K562 (cell line): ENCODE data around the gene ADGRG1. TPM values are rescaled to one million over a fixed set of nuclear protein-coding genes. Genes with fewer than 3 reads are reported as not detected.

Experiments
- CEBPB ChIP-seq: fragments of 450-650 bp; IDR thresholded peaks from 2 replicates; pipeline ENCODE4 v1.6.1; 2016; ENCODE audit warnings: missing genetic modification characterization, missing compliant biosample characterization
- CTBP1 ChIP-seq: fragments of 450-650 bp; IDR thresholded peaks from 2 replicates; pipeline ENCODE4 v1.6.1; 2016; ENCODE audit warnings: borderline replicate concordance
- FOXP1 ChIP-seq: sonication (generic); formaldehyde crosslinking; IDR thresholded peaks from 2 replicates; pipeline ENCODE4 v1.8.0; 2022; ENCODE audit warnings: mild to moderate bottlenecking, missing genetic modification reagents
- GATA2 ChIP-seq: sonication (generic); formaldehyde crosslinking; IDR thresholded peaks from 2 replicates; pipeline ENCODE4 v1.4.0; 2020; ENCODE audit warnings: mild to moderate bottlenecking, missing genetic modification reagents
- KAT7 ChIP-seq: sonication (generic); formaldehyde crosslinking; IDR thresholded peaks from 2 replicates; pipeline ENCODE4 v1.8.0; 2022; ENCODE audit warnings: missing genetic modification reagents, mild to moderate bottlenecking, borderline replicate concordance
- LARP7 ChIP-seq: fragments of 450-650 bp; IDR thresholded peaks from 2 replicates; pipeline ENCODE4 v1.6.1; 2016
- MYC ChIP-seq, 2 experiments: fragments of 250-450 bp in 1 of 2; sonication (Bioruptor Pico) in 1 of 2; IDR thresholded peaks; 2 replicates each; pipeline versions ENCODE4 v1.5.1 to v1.6.1; 2012 to 2021; ENCODE audit warnings: low read depth in 2 of 2, borderline replicate concordance in 1 of 2, improper control_type of control experiment in 1 of 2, low read length in 1 of 2, mild to moderate bottlenecking in 1 of 2, moderate library complexity in 1 of 2
- NFE2L1 ChIP-seq: fragments of 450-650 bp; IDR thresholded peaks from 2 replicates; pipeline ENCODE4 v1.6.1; 2016; ENCODE audit warnings: missing genetic modification characterization, low read depth, mild to moderate bottlenecking, missing compliant biosample characterization, moderate library complexity, borderline replicate concordance
- NONO ChIP-seq, 2 experiments: fragments of 200-400 bp in 1 of 2; fragments of 450-650 bp in 1 of 2; formaldehyde crosslinking in 1 of 2; IDR thresholded peaks; 2 replicates each; pipeline ENCODE4 v1.6.1; 2017; ENCODE audit warnings: low read depth in 2 of 2, mild to moderate bottlenecking in 2 of 2, moderate library complexity in 2 of 2, low read length in 1 of 2
- RBM25 ChIP-seq: fragments of 200-400 bp; formaldehyde crosslinking; IDR thresholded peaks from 2 replicates; pipeline ENCODE4 v1.6.1; 2018; ENCODE audit warnings: low read length, low read depth, moderate library complexity; ENCODE audit not compliant: severe bottlenecking
- SMARCA5 ChIP-seq: fragments of 450-650 bp; IDR thresholded peaks from 2 replicates; pipeline ENCODE4 v1.6.1; 2016
- TCF7 ChIP-seq: sonication (generic); IDR thresholded peaks from 2 replicates; pipeline ENCODE4 v1.6.1; 2016; ENCODE audit warnings: antibody characterized with exemption, borderline replicate concordance
- YBX1 ChIP-seq: fragments of 450-650 bp; IDR thresholded peaks from 2 replicates; pipeline ENCODE4 v1.7.1; 2016; ENCODE audit warnings: mild to moderate bottlenecking
- ZNF140 ChIP-seq: fragments of 250-450 bp; sonication (Bioruptor Pico); IDR thresholded peaks from 2 replicates; pipeline ENCODE4 v1.8.0; 2021; ENCODE audit warnings: moderate library complexity, mild to moderate bottlenecking, inconsistent platforms
- ZNF316 ChIP-seq: fragments of 450-650 bp; IDR thresholded peaks from 2 replicates; pipeline ENCODE4 v1.6.1; 2016
- ZNF717 ChIP-seq: fragments of 250-450 bp; sonication (Bioruptor Pico); IDR thresholded peaks from 2 replicates; pipeline ENCODE4 v1.5.0; 2021
- ZNF79 ChIP-seq: fragments of 250-450 bp; sonication (Bioruptor Pico); IDR thresholded peaks from 2 replicates; pipeline ENCODE4 v1.4.0; 2020; ENCODE audit warnings: low read depth, mild to moderate bottlenecking, moderate library complexity
- polyA plus RNA-seq, 8 experiments: library from polyadenylated mRNA; depleted of rRNA in 4 of 8; stranded (reverse) in 5 of 8; unstranded in 3 of 8; fragments of >200 nt; fragmentation: Nextera tagmentation in 2 of 8; fragmentation: Illumina TruSeq in 1 of 8; extraction: Ambion mirVana in 2 of 8; extraction: Trizol in 1 of 8; gene quantifications; 2 replicates each; pipeline versions ENCODE4 v1.2.1 to v1.2.3, GENCODE V29; 2011 to 2014; ENCODE audit warnings: inconsistent platforms in 1 of 8, missing spikeins in 1 of 8
- total RNA-seq, 7 experiments: library from RNA; depleted of rRNA in 6 of 7; stranded (reverse); fragments of >200 nt in 6 of 7; fragmentation: Illumina TruSeq in 2 of 7; extraction: Trizol in 2 of 7; gene quantifications; 2 replicates each; pipeline versions ENCODE4 v1.2.1 to v1.2.3, GENCODE V29; 2011 to 2021; ENCODE audit warnings: low replicate concordance in 1 of 7
- TF ChIP-seq, protein P1 (sequence below), 2 experiments: fragments of 450-650 bp in 1 of 2; sonication (generic) in 1 of 2; formaldehyde crosslinking in 1 of 2; IDR thresholded peaks in 1 of 2; conservative IDR thresholded peaks in 1 of 2; 2 replicates each; pipeline versions ENCODE4 v1.6.1 to v1.8.1; 2016 to 2023; ENCODE audit warnings: mild to moderate bottlenecking in 2 of 2, moderate library complexity in 2 of 2, inconsistent platforms in 1 of 2, missing genetic modification reagents in 1 of 2
- TF ChIP-seq, protein P2 (sequence below): fragments of 250-450 bp; sonication (Bioruptor Pico); IDR thresholded peaks from 2 replicates; pipeline ENCODE4 v1.8.0; 2021; ENCODE audit warnings: moderate library complexity, mild to moderate bottlenecking, inconsistent platforms
- TF ChIP-seq, protein P3 (sequence below): sonication (generic); formaldehyde crosslinking; IDR thresholded peaks from 2 replicates; pipeline ENCODE4 v1.5.0; 2020; ENCODE audit warnings: missing genetic modification reagents
- TF ChIP-seq, protein P4 (sequence below): fragments of 250-450 bp; sonication (Bioruptor Pico); IDR thresholded peaks from 2 replicates; pipeline ENCODE4 v1.8.0; 2022; ENCODE audit warnings: moderate library complexity, mild to moderate bottlenecking, inconsistent platforms
- TF ChIP-seq, protein P5 (sequence below): IDR thresholded peaks from 2 replicates; pipeline ENCODE4 v1.6.1; 2011; ENCODE audit warnings: borderline replicate concordance, low read depth, mild to moderate bottlenecking, moderate library complexity, low read length; ENCODE audit not compliant: insufficient read depth, poor library complexity, severe bottlenecking
- TF ChIP-seq, protein P6 (sequence below): sonication (generic); formaldehyde crosslinking; IDR thresholded peaks from 2 replicates; pipeline ENCODE4 v1.9.0; 2022; ENCODE audit warnings: mild to moderate bottlenecking, missing genetic modification reagents

ADGRG1 gene
- total and polyA plus RNA-seq, 9 of the 15 experiments (the other 6 are each of a cell fraction or from before 2014, with no cell fraction given): 0.04 to 0.31 (median 0.16) TPM; not detected in 6

DNA sequence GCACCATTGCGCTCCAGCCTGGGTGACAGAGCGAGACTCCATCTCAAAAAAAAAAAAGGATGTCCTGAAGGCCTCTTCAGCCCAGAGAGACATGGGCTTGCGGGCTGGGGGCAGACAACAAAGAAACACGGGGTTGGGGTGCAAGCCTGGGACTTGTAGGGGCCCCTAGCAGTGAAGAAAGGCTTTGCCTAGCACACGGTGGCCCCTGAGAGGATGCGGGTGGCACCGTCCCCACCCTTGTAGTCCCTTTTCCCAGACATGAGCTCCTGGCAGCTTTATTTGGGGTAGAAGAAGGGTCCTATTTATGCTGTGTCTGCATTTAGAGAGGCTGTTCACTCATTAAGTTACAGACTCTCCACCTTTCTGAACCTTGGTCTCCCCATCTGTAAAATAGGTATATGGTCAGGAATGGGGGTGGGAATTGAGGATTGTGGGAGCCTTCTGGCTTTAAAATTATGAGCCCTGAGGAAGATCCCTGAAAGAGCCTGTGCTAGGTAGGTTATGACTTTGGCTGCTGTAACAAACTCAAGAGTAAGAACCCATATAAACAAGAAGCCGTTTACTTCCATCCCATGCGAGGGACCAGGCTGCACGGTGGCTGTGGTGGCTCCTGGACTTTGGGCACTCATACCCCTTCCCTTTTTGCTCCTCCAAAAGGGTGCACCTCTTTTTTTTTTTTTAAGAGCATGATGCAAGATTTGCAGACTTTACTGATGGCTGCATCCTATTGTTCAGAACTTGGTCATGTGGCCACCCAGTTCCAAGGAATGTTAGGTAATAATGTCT lies 20.6 kb upstream of the ADGRG1 start (continued):
- TF ChIP-seq, protein P1, sequence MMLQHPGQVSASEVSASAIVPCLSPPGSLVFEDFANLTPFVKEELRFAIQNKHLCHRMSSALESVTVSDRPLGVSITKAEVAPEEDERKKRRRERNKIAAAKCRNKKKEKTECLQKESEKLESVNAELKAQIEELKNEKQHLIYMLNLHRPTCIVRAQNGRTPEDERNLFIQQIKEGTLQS (IDR thresholded peaks at IDR 0.05): peak; percentile 81
- TF ChIP-seq, protein P1 (CRISPR knock-in tag; conservative IDR thresholded peaks at IDR 0.05): no peak
- TF ChIP-seq LARP7 (no peak), KAT7 (CRISPR knock-in tag) (no peak), NFE2L1 (tag) (no peak), GATA2 (CRISPR knock-in tag) (no peak), ZNF140 (CRISPR knock-in tag) (no peak), RBM25 (peak; percentile 71), YBX1 (no peak), ZNF316 (peak; percentile 78), CEBPB (tag) (peak; percentile 77), TCF7 (no peak), NONO (IDR thresholded peaks at IDR 0.05; ENCODE audit: low read depth in 2 of 2, low read length in 1 of 2) (no peak), MYC (IDR thresholded peaks at IDR 0.05; ENCODE audit: low read depth, low read length) (0 out of 2 replicates have a peak, but pooled peaks have one; percentile 29), MYC (CRISPR knock-in tag; IDR thresholded peaks at IDR 0.05; ENCODE audit: borderline replicate concordance, low read depth) (no peak), CTBP1 (no peak), ZNF79 (CRISPR knock-in tag) (no peak), FOXP1 (CRISPR knock-in tag) (no peak), SMARCA5 (no peak), ZNF717 (CRISPR knock-in tag) (no peak)
- TF ChIP-seq, protein P2, sequence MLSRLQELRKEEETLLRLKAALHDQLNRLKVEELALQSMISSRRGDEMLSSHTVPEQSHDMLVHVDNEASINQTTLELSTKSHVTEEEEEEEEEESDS (CRISPR knock-in tag): no peak
- TF ChIP-seq, protein P3, sequence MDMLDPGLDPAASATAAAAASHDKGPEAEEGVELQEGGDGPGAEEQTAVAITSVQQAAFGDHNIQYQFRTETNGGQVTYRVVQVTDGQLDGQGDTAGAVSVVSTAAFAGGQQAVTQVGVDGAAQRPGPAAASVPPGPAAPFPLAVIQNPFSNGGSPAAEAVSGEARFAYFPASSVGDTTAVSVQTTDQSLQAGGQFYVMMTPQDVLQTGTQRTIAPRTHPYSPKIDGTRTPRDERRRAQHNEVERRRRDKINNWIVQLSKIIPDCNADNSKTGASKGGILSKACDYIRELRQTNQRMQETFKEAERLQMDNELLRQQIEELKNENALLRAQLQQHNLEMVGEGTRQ (CRISPR knock-in tag): peak; percentile 48; the same call in 1 of the 2 replicates
- TF ChIP-seq, protein P4, sequence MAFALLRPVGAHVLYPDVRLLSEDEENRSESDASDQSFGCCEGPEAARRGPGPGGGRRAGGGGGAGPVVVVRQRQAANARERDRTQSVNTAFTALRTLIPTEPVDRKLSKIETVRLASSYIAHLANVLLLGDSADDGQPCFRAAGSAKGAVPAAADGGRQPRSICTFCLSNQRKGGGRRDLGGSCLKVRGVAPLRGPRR (CRISPR knock-in tag): no peak
- TF ChIP-seq, protein P5, sequence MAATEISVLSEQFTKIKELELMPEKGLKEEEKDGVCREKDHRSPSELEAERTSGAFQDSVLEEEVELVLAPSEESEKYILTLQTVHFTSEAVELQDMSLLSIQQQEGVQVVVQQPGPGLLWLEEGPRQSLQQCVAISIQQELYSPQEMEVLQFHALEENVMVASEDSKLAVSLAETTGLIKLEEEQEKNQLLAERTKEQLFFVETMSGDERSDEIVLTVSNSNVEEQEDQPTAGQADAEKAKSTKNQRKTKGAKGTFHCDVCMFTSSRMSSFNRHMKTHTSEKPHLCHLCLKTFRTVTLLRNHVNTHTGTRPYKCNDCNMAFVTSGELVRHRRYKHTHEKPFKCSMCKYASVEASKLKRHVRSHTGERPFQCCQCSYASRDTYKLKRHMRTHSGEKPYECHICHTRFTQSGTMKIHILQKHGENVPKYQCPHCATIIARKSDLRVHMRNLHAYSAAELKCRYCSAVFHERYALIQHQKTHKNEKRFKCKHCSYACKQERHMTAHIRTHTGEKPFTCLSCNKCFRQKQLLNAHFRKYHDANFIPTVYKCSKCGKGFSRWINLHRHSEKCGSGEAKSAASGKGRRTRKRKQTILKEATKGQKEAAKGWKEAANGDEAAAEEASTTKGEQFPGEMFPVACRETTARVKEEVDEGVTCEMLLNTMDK: no peak
- TF ChIP-seq, protein P6, sequence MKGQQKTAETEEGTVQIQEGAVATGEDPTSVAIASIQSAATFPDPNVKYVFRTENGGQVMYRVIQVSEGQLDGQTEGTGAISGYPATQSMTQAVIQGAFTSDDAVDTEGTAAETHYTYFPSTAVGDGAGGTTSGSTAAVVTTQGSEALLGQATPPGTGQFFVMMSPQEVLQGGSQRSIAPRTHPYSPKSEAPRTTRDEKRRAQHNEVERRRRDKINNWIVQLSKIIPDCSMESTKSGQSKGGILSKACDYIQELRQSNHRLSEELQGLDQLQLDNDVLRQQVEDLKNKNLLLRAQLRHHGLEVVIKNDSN (CRISPR knock-in tag): peak; percentile 19; the same call in 1 of the 2 replicates
